Activated CD8-positive, alpha-beta memory T cell treated with anti-CD3 and anti-CD28 coated beads for 24 hours (primary cell): ENCODE results near the gene CACNB2.

Source experiments
- DNase-seq: peaks from one replicate; pipeline ENCODE4 v3.0.0-alpha.2; 2020

CACNB2 gene

DNA sequence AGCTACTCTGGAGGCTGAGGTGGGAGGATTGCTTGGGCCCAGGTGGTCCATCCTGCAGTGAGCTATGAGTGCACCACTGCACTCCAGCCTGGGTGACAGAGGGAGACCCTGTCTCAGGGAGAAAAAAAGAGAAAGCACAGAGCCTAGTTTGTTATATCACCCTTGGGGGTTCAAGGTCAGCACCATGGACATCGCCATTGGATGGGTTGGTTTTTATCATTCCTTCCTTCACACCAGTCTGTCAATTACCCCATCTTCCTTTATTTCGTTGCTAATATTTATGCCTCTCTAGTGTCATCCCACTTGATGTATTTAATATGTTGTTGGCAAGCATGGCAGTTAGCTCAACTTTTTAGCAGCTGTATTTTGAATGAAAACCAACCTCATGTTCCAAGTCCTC, 328.9 kb downstream of the CACNB2 start:
- DNase-seq = no peak

DNA sequence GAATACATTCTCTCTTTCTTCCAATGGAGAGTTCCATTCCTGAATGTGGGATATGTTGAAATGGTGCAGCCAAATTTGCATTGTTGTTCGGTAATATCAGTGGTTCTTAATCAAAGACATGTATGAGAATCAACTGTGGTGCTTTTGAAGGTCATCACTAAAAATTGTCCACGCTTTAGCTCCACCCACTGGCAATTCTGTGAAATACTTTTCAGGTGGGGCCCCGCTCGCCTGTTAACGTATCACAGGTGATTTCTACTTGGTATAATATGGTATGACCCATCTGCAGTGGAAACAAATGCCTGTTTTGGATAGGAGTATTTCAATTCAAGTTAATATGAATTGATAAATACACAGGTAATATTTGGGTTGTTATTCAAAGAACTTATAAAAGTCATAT, 332.8 kb downstream of the CACNB2 start:
- DNase-seq = no peak

DNA sequence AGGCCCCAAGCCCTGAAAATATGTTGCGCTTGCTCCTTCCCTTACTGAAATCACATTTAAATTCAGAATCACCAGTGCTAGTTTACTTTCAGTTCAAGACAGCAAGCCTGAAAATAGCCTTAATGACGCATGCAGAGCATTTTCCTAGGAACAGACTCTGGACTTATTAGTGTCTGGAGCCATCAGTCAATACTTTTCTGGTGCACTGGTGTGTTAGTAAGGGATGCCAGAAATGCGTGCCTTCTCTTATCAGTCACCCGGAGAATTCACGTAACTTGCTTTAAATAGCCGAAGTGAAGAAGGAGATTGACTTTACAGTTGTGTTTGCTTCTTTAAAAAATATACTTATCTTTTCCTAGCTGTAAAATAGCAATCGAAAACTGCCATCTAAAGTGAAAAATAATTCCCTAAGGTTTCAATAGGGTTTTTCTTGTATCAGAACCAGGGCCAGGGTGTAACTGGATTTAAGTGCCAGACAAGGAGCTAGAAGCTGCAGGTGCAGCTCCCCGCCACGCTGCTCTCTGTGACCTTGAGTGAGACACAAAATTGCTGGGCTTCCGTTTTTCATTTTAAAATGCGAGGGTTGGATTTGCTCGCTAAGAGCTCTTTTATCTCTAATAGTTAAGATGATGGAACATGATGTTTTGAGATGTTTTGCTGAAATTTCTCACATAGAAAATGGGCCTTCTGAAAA, 333.3 kb downstream of the CACNB2 start:
- no peak for DNase-seq

DNA sequence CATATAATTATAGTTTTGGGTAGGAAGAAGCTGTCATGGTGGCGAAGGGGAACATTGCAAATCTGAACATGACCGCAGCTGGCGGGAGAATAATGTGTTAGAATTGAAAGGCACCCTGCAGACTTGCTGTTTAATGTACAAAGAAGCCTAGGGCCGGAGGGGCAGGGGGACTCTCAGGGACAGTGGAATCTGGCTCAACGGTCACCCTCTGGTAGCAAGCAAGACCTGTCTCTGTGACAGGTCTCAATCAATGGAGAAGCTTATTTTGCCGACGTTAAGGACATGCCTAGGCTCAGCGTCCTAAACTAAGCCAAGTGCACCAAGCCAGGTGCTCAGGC, 333.9 kb downstream of the CACNB2 start:
- no peak for DNase-seq

DNA sequence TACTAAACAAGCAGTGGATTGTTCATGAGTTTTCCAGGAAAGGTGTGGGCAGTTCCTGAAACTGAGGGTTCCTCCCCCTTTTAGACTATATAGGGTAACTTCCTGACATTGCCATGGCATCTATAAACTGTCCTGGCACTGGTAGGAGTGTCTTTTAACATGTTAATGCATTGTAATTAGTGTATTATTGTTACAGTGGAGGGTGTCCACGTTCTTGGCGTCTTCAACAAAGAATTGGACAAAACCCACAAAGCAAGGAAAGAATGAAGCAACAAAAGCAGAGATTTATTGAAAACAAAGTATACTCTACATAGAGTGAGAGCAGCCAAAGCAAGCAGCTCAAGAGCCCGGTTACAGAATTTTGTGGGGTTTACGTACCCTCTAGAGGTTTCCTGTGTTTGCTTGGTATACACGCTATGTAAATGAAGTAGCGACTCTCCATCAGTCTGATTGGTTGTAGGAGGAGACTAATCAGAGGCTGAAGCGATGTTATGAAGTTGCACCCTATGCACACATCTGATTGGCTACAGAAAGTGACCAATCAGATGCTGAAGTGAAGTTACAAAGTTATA, 335.9 kb downstream of the CACNB2 start:
- DNase-seq = no peak

DNA sequence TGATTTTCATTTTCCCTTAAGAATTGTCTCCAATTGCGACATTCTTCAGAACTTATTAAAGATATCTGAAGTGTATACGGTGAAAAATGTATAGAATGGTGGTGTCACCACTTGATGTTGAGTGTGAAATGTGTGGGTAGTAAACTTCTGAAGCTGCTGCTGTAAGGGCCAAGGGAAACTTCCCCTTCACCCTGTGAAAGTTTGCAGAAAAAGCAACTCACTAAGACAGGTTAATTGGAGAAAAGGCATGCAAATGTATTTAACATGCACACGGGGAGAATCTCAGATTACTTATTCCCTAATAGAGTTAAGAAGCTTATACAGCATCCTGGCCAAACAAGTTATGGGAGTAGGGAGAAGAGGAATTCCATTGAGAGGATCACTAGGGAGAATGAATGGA, 338.1 kb downstream of the CACNB2 start:
- no peak for DNase-seq

DNA sequence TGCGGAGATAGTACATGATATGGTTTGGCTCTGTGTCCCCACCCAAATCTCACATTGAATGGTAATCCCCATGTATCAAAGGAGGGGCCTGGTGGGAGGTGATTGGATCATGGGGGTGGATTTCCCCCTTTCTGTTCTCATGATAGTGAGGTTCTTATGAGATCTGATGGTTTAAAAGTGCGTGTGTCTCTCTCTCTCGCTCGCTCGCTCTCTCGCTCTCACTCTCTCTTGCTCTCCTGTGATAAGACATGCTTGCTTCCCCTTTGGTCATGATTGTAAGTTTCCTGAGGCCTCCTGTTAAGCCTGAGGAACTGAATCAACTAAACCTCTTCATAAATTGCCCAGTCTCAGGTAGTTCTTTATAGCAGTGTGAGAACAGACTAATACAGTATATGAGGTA, 339.3 kb downstream of the CACNB2 start:
- no peak for DNase-seq

DNA sequence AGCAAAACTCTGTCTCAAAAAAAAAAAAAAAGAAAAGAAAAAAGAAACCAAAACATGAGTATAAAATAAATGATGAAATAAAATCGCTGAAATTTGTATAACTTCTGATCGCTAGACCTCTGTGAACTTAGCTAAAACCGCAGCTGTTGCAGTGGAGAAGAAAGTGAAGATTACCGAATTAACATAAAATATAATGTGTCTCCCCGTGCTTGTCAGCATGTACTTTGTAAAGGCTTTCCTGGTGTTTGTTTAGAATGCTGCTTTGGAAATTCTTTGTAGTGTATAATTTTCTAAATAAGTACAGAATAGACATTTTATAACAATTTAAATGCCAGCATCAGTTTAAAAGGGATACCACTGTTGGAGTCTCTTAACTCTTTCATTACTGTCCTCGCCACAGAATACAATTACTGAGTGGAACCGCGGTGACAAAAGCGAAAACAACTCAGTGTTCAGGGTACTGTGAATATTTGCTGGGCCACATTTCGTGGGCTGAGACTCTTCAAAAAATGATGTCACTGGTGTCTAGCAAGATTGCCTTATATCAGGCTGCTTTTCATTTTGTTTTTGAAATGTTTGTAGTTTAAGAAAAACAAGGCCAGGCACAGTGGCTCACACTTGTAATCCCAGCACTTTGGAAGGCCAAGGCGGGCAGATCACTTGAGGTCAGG, 343.4 kb downstream of the CACNB2 start:
- DNase-seq = no peak

DNA sequence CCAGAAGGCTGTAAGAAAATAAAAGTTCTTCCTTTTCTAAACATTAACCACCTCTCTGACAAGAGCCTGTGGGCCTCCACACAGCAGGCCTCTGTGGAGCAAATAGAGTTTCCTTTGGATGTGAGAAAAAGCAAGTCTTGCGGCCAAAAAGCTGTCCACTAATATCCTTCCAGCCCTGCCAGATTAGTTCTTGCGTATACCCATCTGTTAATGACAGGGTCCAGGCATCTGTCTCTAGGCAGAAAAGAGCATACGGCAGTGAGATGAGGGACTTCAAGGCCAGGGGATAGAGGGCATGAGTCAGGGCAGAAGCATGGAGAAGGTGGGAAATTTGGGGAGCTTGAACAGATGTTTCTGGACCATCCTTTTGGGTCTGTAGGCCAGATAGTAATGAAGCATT, 346.2 kb downstream of the CACNB2 start:
- no peak for DNase-seq

DNA sequence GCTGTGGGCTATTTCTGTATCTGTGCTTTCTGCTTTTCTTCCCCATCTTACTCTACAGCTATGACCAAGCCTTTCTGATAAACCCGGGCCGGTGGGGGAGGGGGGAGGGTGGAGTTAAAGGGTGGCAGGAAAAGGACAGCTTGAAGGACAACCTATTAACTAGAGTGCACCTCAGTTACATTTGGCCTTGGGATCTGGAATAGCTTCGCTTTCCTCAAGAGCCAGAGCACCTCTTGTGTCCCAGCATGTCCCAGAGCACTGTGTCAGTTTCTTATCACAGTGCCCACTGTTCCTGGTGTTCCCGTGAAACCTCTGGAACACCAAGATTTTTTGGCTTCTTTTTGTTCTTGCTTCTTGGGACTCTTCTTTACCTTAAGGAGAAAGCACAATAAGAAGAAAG, 350.5 kb downstream of the CACNB2 start:
- DNase-seq = no peak

DNA sequence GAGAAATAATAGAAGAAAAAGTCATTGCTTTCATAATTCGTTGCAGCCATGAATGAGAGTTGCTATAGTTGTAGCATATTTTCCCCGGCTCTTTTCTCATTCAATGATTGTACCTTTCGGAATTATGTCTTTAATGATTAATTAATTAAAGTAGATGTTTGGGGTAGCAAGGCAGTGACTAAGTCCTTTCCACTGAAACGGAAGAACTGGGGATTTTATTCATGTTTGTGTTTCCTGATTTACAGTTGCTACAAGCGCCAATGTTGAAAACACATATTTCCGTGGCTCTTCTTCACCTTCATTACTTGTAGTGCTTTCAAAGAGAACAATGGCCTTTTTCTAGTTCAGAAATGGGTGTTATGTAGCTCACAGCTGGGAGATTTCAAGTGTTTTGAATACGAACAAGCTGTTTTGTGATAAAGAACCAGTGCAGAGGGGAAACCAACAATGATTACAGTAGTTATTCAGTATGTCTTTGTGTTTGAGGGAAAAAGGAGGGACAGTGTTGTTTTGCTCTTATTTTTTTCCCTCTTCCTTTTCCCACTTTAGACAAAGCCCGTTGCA, 357.7 kb downstream of the CACNB2 start:
- no peak for DNase-seq

DNA sequence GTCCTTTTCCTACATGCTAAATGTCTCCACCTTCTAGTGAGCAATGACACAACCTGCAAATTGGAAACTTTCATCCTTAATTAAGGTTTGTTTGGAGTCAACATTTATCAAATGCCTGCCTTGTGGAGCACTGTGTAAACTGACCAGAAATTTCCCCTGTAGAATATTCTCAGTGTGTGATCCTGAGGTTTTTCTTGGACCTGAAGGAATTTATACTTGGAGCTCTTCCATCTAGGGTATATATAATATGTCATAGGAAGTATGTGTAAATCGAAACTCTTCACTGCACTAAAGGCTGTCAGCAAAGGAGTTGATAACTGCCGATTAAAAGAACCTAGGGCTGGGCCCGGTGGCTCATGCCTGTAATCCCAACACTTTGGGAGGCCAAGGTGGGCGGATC, 358.8 kb downstream of the CACNB2 start:
- no peak for DNase-seq

DNA sequence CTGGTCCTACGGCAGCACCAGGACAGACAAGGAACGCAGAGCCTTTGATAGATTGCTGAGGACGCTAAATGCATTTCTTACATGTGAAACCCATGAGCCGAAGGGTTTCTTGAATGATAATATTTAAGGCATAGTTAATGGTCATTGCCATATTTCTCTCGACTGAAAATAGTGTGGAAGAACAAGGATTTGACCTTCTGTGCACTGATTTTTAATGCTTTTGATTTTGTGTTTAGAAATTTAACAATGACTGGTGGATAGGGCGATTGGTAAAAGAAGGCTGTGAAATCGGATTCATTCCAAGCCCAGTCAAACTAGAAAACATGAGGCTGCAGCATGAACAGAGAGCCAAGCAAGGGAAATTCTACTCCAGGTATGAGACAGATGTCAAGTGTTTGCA, 360.4 kb downstream of the CACNB2 start:
- no peak for DNase-seq

DNA sequence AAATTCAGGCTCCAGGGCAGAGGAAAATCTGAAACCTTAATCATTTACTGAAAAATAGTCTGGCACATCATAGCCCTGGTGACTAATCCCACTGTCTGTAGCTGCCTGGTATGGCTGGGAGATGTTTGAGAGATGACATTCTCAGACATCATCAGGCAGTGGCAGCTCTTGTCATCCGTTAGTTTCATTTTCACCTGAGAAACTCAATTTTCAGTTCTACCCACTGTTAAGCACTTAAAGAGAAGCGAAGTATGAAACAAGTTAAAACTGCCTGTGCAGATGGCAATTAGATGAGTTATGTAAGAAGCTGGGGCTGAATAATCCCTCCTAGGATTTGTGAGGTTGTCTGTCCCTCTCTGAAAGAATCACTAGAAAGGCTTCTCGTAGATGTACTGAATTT, 361.0 kb downstream of the CACNB2 start:
- DNase-seq = no peak

DNA sequence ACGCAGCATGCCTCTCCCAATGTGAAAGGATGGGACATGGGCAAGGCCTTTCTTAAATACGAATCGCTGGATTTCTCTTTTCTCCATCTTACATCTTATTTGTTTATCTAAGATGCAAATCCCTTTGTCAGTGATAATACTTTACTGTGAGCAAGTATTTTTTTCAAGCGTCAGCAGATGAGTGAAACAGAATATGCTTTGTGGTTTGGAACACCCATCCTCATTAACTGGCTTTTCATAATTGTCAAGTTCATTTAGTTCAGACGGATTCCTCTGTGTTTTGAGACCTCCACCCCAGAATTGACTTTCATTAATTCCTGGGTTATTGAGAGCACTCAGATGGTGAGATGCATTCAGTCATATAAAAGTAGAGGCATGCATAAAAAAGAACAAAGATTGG, 361.4 kb downstream of the CACNB2 start:
- no peak for DNase-seq

DNA sequence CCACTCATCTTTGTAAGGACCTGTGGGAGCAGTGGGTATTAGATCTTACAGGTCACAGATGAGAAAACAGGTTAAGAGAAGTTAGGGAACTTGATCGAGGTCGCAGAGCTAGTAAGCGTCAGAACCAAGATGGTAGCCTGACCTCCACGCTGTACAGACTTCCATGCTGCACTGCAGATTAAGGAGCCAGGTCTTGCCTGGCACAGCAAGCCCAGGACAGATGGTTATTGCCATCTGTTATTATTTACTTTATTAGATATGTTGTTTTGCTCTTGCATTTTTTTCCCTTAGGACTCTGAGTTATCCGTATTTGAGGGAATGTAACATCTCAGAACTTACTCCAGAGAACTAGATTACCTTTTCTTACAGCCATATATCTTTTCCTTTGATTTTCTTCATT, 363.9 kb downstream of the CACNB2 start:
- DNase-seq = no peak

DNA sequence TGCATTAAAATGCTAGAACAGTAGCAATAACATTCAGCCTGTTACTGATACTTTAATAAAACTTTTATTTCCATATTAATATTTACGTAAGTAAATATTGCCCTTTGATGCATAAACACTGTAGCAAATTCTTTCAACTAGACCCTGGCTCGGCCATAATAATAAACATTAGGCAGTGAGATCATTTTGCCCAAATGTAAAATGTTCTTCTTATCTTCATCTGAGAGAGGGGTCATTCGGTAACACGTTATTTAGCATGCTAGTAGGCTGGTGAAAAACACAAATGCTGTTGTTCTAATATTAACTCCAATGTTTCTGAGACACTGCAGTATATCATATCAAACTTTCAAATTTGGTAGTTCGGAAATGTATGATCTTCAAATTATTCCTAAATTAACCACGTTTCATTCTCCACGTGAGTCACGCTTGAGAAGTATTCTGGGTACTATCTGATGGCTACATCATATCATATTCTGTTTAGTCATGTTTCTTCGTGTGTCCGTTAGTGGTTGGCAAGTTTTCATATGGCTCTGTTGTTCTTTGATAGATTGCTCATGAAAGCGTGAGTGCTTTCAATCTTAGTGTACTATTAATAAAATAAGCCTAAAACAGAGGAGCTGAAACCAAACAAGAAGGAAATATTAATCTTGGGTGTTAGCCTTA, 365.4 kb downstream of the CACNB2 start:
- no peak for DNase-seq

DNA sequence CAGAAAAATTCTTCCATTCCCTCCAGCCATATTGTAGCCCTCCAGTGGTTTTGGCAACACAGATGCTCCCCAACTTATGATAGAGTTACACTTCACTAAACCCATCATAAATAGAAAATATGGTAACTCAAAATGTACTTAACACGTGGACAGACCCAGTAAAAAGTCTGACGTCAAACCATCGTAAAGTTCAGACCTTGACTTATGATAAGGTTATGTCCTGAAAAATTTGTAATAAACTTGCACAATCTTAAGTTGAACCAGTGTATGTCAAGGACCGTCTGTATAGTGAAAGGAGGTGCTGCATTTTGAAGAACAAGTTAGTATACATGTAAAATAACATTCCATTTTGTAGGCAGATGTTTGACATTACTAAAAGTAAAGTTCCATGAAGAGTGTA, 368.4 kb downstream of the CACNB2 start:
- no peak for DNase-seq

DNA sequence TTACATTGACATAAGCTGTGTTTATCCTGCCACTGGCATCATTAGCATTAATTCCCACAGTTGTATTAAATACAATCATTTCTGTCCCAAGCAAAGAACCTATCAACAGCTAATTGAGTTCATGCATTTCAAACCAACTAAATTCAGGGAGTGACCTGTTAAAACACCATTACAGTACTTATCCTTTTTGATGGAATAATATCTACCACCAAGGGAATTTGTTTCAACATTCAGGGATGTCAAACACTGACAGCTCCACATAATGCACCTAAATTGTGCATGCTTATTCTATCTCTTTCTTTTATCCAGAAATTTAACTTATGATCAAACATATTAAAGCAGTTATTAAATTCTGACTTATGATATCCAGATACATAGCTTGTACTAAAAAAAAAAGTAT, 374.3 kb downstream of the CACNB2 start:
- DNase-seq = no peak

DNA sequence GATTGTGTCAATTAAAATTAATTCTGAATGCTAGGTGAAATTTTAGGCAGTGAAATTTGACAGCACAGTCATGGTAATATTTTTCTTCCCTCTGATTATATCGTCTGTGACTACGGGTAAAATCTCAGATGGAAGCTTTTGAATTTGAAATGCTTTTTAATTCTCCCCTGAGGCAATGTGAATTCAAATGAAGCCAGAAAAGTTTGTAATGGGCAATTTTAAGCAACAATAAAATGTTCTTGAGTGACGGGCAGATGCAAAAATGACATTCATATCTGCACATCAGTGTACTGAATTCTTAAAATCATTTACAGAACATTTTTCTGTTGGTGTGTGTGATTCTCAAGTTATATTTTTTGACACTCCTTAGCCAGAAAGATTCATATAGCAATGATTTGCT, 376.6 kb downstream of the CACNB2 start:
- no peak for DNase-seq

DNA sequence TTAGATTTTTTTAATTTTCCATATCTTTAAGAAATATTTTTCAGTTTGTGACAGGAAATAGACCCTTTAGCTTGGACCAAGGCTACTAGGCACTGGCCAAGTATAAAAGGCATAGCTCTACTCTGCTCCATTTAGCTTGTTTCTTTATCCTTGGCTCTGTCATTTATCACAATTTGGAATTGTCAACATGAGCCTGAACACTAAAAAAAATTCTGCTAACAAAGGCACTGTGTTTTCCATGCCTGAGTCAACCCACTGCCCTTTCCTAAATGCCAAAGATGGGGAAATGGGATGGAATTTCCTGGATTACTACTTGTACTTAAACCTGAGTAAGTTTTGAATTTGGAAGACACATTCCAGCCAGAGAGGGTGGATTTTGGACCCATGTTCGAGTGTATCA, 382.8 kb downstream of the CACNB2 start:
- no peak for DNase-seq

DNA sequence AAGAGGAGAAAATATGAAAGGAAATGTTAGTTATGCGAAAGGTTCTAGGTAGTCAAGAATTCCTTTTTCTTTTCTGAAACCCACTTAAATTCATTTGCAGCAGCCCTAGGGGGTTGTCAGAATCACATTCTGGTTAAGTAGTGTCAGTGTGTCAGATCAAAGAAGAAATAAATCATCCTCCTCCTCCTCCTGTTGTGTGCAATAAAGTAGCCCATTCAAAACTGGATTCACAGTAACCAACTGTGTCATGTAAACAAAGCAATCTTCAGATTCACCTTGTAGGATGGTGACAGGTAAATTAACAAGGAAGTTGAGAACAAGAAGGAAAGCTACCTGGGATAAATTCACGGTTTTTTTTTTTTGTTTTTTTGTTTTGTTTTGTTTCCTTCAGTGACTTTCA, 383.6 kb downstream of the CACNB2 start:
- no peak for DNase-seq

DNA sequence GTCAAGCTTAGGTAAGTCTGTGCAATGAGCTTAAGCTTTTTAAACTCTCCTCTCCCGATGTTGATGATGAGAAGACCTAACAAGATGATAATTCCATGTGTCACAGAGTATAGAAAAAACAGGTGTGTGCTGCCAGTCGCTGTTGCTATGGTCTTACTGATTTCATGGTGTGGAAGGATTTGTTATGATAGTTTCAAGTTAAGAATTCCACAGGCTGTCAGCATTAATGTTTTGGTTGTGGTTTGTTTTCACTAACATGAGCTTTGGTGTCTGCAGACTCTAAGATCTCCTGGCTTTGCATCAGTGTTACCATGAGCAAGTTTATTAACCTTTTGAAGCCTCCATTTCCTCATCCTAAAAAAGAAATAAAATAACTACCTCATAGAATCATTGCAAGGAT, 387.5 kb downstream of the CACNB2 start:
- DNase-seq = no peak

DNA sequence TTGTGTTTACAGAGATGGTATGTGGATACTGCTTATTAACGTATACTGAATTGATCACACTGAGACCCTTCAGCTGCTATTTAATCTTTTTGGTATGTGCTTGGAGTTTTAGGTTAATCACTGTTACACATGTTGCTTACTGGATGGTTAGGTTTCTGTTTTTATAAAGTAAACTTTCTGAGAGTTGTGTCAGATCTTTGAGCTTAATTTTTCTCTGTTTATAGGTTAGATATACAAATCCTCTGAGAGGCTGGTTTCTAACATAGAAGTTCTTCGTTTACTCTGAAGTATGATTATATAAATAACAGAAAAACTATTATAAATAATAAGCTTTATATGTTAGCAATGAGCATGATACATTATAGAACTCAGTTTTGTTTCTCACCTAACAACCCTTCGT, 388.1 kb downstream of the CACNB2 start:
- no peak for DNase-seq
